Kidney (tissue), 14 donors: Measurements from ENCODE around the gene C11orf24. TPM values are rescaled to one million over a fixed set of nuclear protein-coding genes. Genes with fewer than 3 reads are reported as not detected.
A peak's percentile ranks its signal among the peaks of the same experiment; 100 is the strongest.

ENCODE experiments used
- DNase-seq, 5 donors: peaks; one replicate each; pipeline ENCODE4 v3.0.0-alpha.2; 2013 to 2020
- FAIRE-seq: peaks from 2 replicates; lab custom pipeline; 2012; peaks lifted over from hg19 to GRCh38; lab: Jason Lieb, UNC
- H3K27ac ChIP-seq, 2 donors: one replicate each; pipeline ENCODE4 v1.7.0; 2013; ENCODE audit warnings: low read depth in 2 of 2, low read length in 2 of 2, inconsistent platforms in 1 of 2
- H3K27me3 ChIP-seq: one replicate; pipeline ENCODE4 v1.7.1; 2013; ENCODE audit warnings: low read length, inconsistent platforms; ENCODE audit not compliant: control insufficient read depth, insufficient read depth
- H3K36me3 ChIP-seq, 3 donors: one replicate each; pipeline versions ENCODE4 v1.7.0 to v1.7.1; 2013; ENCODE audit warnings: low read length in 3 of 3, control low read depth in 1 of 3, inconsistent platforms in 1 of 3; ENCODE audit not compliant: insufficient read depth in 3 of 3, control insufficient read depth in 2 of 3
- H3K4me1 ChIP-seq, 3 donors: one replicate each; pipeline versions ENCODE4 v1.7.0 to v1.7.1; 2013; ENCODE audit warnings: low read length in 3 of 3, inconsistent platforms in 1 of 3, low read depth in 1 of 3; ENCODE audit not compliant: control insufficient read depth in 2 of 3, insufficient read depth in 2 of 3
- H3K4me3 ChIP-seq, 3 donors: one replicate each; pipeline versions ENCODE4 v1.7.0 to v1.8.1; 2013; ENCODE audit warnings: low read length in 3 of 3, control low read depth in 1 of 3, inconsistent platforms in 1 of 3
- H3K9ac ChIP-seq, 3 donors: one replicate each; pipeline versions ENCODE4 v1.7.0 to v1.7.1; 2013; ENCODE audit warnings: low read length in 3 of 3, control low read depth in 1 of 3, inconsistent platforms in 1 of 3
- H3K9me3 ChIP-seq, 3 donors: one replicate each; pipeline versions ENCODE4 v1.7.0 to v1.7.1; 2013; ENCODE audit warnings: low read length in 3 of 3, control low read depth in 1 of 3, inconsistent platforms in 1 of 3; ENCODE audit not compliant: control insufficient read depth in 2 of 3, insufficient read depth in 1 of 3
- intact Hi-C: fragments of 100-400 bp; cut with DNase I; formaldehyde crosslinking; loops from one replicate; pipeline ENCODE4 v1.11.1; 2022
- polyA plus RNA-seq: library from polyadenylated mRNA; stranded (reverse); fragments of 350-450 nt; fragmentation: Illumina TruSeq; extraction: RNeasy Lipid Tissue Mini Kit (QIAGEN cat#74804); gene quantifications from one replicate; pipeline ENCODE4 v1.2.3, GENCODE V29; 2014; ENCODE audit warnings: low read depth, low replicate concordance; ENCODE audit not compliant: insufficient read depth
- total RNA-seq: library from RNA; stranded (reverse); fragmentation: NEBNext Ultra II Directional; extraction: Animal tissue kit (Norgen Biotek cat#: 25700); gene quantifications from one replicate; pipeline ENCODE4 v1.2.1, GENCODE V29; 2021
- TF ChIP-seq, protein P1 (sequence below): IDR thresholded peaks from 3 replicates; pipeline ENCODE4 v1.5.1; 2012; ENCODE audit warnings: mild to moderate bottlenecking, moderate library complexity, borderline replicate concordance; ENCODE audit not compliant: insufficient read depth; ENCODE audit errors: extremely low read depth
- donor health status: control.
- donor health status: control.
- donor health status: control.
- donor health status: control.
- donor health status: control.
- donor health status: DM: yes; HTN: yes; CAD: no.
- donor health status: Normal renal cell carcinoma (clear cell type).

C11orf24 gene
- total and polyA plus RNA-seq, 2 donors from 2014 or later, result 18.6 to 31.7 TPM

DNA sequence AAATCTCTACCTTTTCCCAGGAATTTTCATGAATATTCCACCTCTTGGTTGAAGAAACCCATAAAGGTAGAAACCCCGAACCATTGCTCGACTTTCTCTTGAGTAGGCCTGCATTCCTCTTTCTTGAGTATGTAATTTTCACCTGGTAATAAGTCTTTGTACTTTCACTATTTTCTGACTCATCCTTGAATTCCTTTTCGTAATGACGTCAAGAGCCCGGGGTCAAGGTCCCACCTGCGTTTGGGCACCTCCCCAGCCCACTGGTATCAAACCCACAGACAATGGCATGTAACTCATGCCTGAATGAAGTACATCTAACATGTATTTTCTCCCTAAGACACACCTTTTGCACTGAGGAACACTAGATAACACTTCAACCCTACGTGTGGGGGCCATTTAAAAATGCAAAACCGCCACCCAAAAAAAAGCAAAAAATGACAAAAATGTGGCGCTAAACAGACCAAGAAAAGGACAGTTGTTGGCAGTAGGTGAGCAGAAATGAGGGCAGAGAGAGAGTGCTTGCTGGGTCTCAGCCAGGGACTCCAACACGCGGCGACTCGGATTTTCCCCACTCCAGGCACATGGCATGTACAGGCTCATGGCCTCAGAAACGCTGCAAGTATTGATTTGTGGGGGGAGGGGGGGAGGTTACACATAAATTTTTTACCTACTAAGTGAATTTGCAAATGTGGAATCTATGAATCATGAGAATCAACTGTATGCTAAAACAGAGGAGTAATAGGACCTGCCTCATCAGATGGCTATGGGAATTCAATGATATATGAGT lies 4.1 kb upstream of the C11orf24 start:
- Histone ChIP-seq H3K4me3 (no peak overlapping the region), H3K4me1 (peaks cover 0 to 4% (median 3%) of the 10 kb centered on the region in 3 donors), H3K27ac (peak overlapping the region; percentile 9 to 13), H3K9me3 (no peaks in the 10 kb centered on the region), H3K27me3 (no peaks in the 10 kb centered on the region), H3K36me3 (no peaks in the 10 kb centered on the region), H3K9ac (no peak overlapping the region)
- no peak for FAIRE-seq
- intact Hi-C loops, result no loop called here
- TF ChIP-seq, protein P1, sequence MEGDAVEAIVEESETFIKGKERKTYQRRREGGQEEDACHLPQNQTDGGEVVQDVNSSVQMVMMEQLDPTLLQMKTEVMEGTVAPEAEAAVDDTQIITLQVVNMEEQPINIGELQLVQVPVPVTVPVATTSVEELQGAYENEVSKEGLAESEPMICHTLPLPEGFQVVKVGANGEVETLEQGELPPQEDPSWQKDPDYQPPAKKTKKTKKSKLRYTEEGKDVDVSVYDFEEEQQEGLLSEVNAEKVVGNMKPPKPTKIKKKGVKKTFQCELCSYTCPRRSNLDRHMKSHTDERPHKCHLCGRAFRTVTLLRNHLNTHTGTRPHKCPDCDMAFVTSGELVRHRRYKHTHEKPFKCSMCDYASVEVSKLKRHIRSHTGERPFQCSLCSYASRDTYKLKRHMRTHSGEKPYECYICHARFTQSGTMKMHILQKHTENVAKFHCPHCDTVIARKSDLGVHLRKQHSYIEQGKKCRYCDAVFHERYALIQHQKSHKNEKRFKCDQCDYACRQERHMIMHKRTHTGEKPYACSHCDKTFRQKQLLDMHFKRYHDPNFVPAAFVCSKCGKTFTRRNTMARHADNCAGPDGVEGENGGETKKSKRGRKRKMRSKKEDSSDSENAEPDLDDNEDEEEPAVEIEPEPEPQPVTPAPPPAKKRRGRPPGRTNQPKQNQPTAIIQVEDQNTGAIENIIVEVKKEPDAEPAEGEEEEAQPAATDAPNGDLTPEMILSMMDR, result no peak
- DNase-seq, result no peak

DNA sequence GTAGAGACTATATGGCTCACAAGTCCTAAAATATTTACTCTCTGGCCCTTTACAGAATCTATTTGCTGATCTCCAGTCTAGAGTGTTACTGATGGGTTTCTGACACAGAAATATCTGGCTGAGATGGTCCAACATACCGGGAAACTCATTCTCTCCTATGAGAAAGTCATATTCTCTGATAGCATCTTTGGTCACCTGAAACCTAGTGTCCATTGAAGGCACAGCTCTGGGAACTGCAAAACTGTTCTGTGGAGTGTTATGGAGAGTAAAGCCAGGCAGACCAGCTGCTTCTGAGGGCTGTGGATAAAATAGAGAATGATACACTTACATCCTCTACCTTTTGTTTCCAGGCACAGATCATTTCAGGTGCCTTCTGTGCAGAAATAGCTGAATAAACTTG lies 2.5 kb upstream of the C11orf24 start:
- TF ChIP-seq, protein P1, result no peak
- Histone ChIP-seq H3K36me3 (no peaks in the 10 kb centered on the region), H3K9ac (no peak overlapping the region), H3K27me3 (no peaks in the 10 kb centered on the region), H3K4me1 (peaks cover 0 to 16% (median 8%) of the 10 kb centered on the region in 3 donors), H3K27ac (no peak overlapping the region), H3K9me3 (no peaks in the 10 kb centered on the region), H3K4me3 (no peak overlapping the region)
- intact Hi-C loops, result no loop called here
- DNase-seq (no peak), FAIRE-seq (no peak)

DNA sequence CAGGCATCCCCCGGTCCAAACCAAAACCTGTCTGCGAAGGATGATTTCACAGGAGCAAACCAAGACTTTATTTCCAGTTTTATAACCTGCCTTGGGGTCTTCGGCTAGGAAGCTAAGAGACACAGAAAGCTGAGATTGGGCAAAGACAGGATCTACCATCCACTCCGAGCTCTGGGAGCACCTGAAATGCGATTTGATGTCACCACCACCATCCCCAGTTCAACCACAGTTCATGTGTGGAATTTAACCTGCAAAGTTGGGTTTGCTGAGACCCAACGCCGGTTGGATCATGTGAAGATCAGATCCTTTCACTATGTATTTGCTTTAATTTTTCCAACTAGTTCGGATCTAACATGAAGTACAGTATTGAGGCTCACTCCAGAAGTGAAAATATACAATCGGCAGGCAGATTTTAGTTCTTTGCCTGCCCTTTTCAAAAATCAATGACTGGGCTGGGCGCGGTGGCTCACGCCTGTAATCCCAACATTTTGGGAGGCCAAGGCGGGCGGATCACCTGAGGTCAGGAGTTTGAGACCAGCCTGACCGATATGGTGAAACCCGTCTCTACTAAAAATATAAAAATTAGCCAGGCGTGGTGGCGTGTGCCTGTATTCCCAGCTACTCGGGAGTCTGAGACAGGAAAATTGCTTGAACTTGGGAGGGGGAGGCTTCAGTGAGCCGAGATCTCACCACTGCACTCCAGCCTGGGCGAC lies 1.4 kb upstream of the C11orf24 start:
- Histone ChIP-seq H3K27me3 (no peaks in the 10 kb centered on the region), H3K9ac (no peak overlapping the region), H3K9me3 (no peaks in the 10 kb centered on the region), H3K36me3 (no peaks in the 10 kb centered on the region), H3K4me1 (peaks cover 0 to 16% (median 8%) of the 10 kb centered on the region in 3 donors), H3K27ac (no peak overlapping the region), H3K4me3 (peak overlapping the region in 1 of 3 donors; percentile 92)
- intact Hi-C loops, result no loop called here
- FAIRE-seq, result no peak
- no peak for DNase-seq
- TF ChIP-seq, protein P1, result no peak
